GM12892 (cell line): ENCODE data around the gene TYW1B.
"Not testable (repeated sequence)": the region's sequence is repeated elsewhere in the genome, so short reads cannot be mapped to it uniquely, and the experiment has no call there.

ENCODE experiments used
- POLR2A ChIP-seq: IDR thresholded peaks from 2 replicates; pipeline ENCODE4 v1.6.1; 2011; ENCODE audit warnings: low read depth, low read length, control low read depth
- POLR2AphosphoS5 ChIP-seq: IDR thresholded peaks from 2 replicates; pipeline ENCODE4 v1.6.1; 2011; ENCODE audit warnings: low read depth, low read length, control low read depth
- TAF1 ChIP-seq: IDR thresholded peaks from 2 replicates; pipeline ENCODE4 v1.6.1; 2011; ENCODE audit warnings: low read depth, mild to moderate bottlenecking, control low read depth, low read length, borderline replicate concordance

GRCh38 chr7:72580142-72580770 lies 247.7 kb downstream of the TYW1B start:
- TF ChIP-seq POLR2A, POLR2AphosphoS5, TAF1: not testable (repeated sequence)
